Activated T-cell treated with anti-CD3 and anti-CD28 coated beads, Interleukin-2, amount 50 U/mL, for 4 hours (primary cell): ENCODE data around the gene AOAH. TPM values are rescaled to one million over a fixed set of nuclear protein-coding genes. Genes with fewer than 3 reads are reported as not detected.
A peak's percentile ranks its signal among the peaks of the same experiment; 100 is the strongest.
"Not testable (repeated sequence)": the region's sequence is repeated elsewhere in the genome, so short reads cannot be mapped to it uniquely, and the experiment has no call there.

Experiments used
- ATAC-seq, 2 donors: fragments of 200-7000 bp; cut with Tn5 transposase; one replicate each; pipeline ENCODE4 v1.10.0; 2021
- DNase-seq: peaks from one replicate; pipeline ENCODE4 v3.0.0-alpha.2; 2020
- H3K27me3 Mint-ChIP-seq: one replicate; pipeline ENCODE4 v1.8.0; 2021; ENCODE audit warnings: low read depth, mixed read lengths
- H3K36me3 Mint-ChIP-seq: one replicate; pipeline ENCODE4 v1.8.0; 2022; ENCODE audit warnings: mixed read lengths; ENCODE audit not compliant: insufficient read depth
- H3K4me1 Mint-ChIP-seq: one replicate; pipeline ENCODE4 v1.8.0; 2021; ENCODE audit warnings: low read depth, mixed read lengths
- H3K4me3 Mint-ChIP-seq: one replicate; pipeline ENCODE4 v1.8.0; 2021; ENCODE audit warnings: mild to moderate bottlenecking, moderate library complexity, mixed read lengths
- H3K9me3 Mint-ChIP-seq: one replicate; pipeline ENCODE4 v1.8.0; 2021; ENCODE audit warnings: mixed read lengths
- total RNA-seq, 3 donors: library from RNA; stranded (reverse); gene quantifications; one replicate each; pipeline ENCODE4 v1.2.1, GENCODE V29; 2021

AOAH gene
- total RNA-seq, 3 donors from 2014 or later: 5.5 to 14.3 (median 9.6) TPM

- peaks cover 10% of the 10 kb centered on the region for H3K36me3 Mint-ChIP-seq
- H3K4me3 Mint-ChIP-seq: no peak overlapping the region
- DNase-seq (no peak), ATAC-seq (no peak)
- no peaks in the 10 kb centered on the region for H3K27me3 Mint-ChIP-seq
- peaks cover 7% of the 10 kb centered on the region for H3K4me1 Mint-ChIP-seq
- H3K9me3 Mint-ChIP-seq: peaks cover 3% of the 10 kb centered on the region
Observed at GRCh38 chr7:36650320-36650719, 74.0 kb downstream of the AOAH start.

GRCh38 chr7:36649319-36649718 lies 75.0 kb downstream of the AOAH start:
- not testable (repeated sequence) for H3K36me3 Mint-ChIP-seq, H3K9me3 Mint-ChIP-seq, ATAC-seq, H3K27me3 Mint-ChIP-seq, H3K4me3 Mint-ChIP-seq, DNase-seq
- peaks cover 13% of the 10 kb centered on the region for H3K4me1 Mint-ChIP-seq

DNA sequence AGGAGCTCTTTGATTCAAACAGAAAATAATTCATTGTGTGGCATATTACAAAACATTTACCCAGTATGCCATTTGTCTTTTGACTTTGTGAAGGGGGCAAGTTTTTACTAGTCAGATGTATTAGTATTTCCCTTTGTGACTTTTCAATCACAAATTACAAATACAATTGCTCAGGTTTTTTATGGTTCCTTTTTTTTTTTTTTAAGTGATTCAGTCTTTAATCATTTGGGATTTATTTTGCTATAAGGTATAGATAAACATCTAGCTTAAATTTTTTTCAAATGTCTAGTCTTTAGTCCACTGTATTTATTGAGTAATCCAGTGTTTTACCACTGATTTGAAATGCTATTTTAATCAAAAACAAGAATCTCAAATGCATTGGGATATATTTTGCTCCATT lies 75.9 kb downstream of the AOAH start:
- Mint-ChIP-seq H3K27me3 (no peaks in the 10 kb centered on the region), H3K36me3 (peaks cover 4% of the 10 kb centered on the region), H3K4me1 (peaks cover 19% of the 10 kb centered on the region), H3K4me3 (no peak overlapping the region), H3K9me3 (peaks cover 6% of the 10 kb centered on the region)
- no peak for DNase-seq
- ATAC-seq: no peak

GRCh38 chr7:36644625-36645422 lies 79.5 kb downstream of the AOAH start:
- Mint-ChIP-seq H3K9me3 (peaks cover 6% of the 10 kb centered on the region), H3K36me3 (no peaks in the 10 kb centered on the region), H3K4me3 (no peak overlapping the region), H3K27me3 (no peaks in the 10 kb centered on the region), H3K4me1 (peaks cover 41% of the 10 kb centered on the region)
- DNase-seq: no peak
- ATAC-seq: no peak

DNA sequence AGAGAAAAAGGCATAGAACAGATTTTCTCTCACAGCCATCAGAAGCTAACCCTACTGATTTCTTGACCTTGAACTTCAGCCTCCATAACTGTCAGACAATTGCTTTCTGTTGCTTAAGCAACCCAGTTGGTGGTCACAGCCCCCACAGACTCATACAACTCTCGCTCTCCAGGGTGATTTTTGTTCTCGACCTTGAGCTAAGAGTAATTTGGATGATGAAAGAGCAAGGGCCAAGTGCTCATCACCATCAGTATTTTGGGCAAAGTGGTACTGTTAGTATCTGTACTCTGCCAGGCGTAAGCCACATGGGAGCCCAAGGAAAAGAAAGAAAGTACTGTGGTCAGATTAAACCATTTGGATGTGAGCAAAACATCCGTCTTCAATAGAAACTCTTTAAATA lies 81.9 kb downstream of the AOAH start:
- no peak for ATAC-seq
- Mint-ChIP-seq H3K9me3 (peaks cover 3% of the 10 kb centered on the region), H3K4me3 (no peak overlapping the region), H3K4me1 (peaks cover 65% of the 10 kb centered on the region), H3K36me3 (no peaks in the 10 kb centered on the region), H3K27me3 (no peaks in the 10 kb centered on the region)
- DNase-seq: no peak

GRCh38 chr7:36642010-36642409 lies 82.3 kb downstream of the AOAH start:
- H3K9me3 Mint-ChIP-seq: peaks cover 3% of the 10 kb centered on the region
- DNase-seq (no peak), ATAC-seq (no peak)
- no peaks in the 10 kb centered on the region for H3K36me3 Mint-ChIP-seq
- peaks cover 69% of the 10 kb centered on the region for H3K4me1 Mint-ChIP-seq
- H3K4me3 Mint-ChIP-seq: no peak overlapping the region
- H3K27me3 Mint-ChIP-seq: no peaks in the 10 kb centered on the region

DNA sequence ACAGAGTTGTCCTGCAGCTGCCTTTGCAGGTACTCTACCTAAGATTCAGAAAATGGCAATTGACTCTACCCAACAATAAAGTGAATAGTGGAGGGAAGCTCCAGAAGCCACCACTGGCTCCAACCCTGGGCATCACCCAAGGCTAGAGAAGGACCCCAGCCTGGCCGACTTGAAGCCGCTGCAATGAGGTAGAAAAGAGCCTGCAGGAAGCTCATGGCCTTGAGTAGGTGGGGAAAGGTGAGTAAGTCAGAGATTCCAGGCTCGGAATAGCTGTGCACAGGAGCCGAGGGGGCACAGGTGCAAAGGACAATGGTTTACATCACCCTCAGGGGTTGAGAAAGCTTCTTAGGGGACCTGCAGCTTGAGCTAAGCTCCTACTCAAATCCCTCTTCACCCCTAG lies 83.6 kb downstream of the AOAH start:
- DNase-seq (no peak), ATAC-seq (no peak)
- Mint-ChIP-seq H3K4me1 (peaks cover 77% of the 10 kb centered on the region), H3K27me3 (no peaks in the 10 kb centered on the region), H3K4me3 (no peak overlapping the region), H3K36me3 (no peaks in the 10 kb centered on the region), H3K9me3 (peaks cover 3% of the 10 kb centered on the region)

GRCh38 chr7:36639826-36640225 lies 84.5 kb downstream of the AOAH start:
- H3K36me3 Mint-ChIP-seq: no peaks in the 10 kb centered on the region
- H3K9me3 Mint-ChIP-seq: peaks cover 3% of the 10 kb centered on the region
- ATAC-seq: peak; percentile 75 to 77
- H3K27me3 Mint-ChIP-seq: no peaks in the 10 kb centered on the region
- H3K4me3 Mint-ChIP-seq: peak overlapping the region; percentile 46
- H3K4me1 Mint-ChIP-seq: peaks cover 73% of the 10 kb centered on the region
- peak; percentile 9 for DNase-seq

- peaks cover 65% of the 10 kb centered on the region for H3K4me1 Mint-ChIP-seq
- no peak overlapping the region for H3K4me3 Mint-ChIP-seq
- ATAC-seq (peak in 1 of 2 donors; percentile 39), DNase-seq (no peak)
- H3K36me3 Mint-ChIP-seq: no peaks in the 10 kb centered on the region
- no peaks in the 10 kb centered on the region for H3K27me3 Mint-ChIP-seq
- peaks cover under 1% of the 10 kb centered on the region for H3K9me3 Mint-ChIP-seq
Observed at GRCh38 chr7:36638586-36639263, 85.6 kb downstream of the AOAH start.

- H3K36me3 Mint-ChIP-seq: no peaks in the 10 kb centered on the region
Observed at GRCh38 chr7:36638140-36638539, 86.2 kb downstream of the AOAH start.

GRCh38 chr7:36637417-36637816 lies 86.9 kb downstream of the AOAH start:
- peaks cover 58% of the 10 kb centered on the region for H3K4me1 Mint-ChIP-seq
- no peaks in the 10 kb centered on the region for H3K36me3 Mint-ChIP-seq

More at GRCh38 chr7:36638140-36638539, 86.2 kb downstream of the AOAH start:
- DNase-seq (no peak), ATAC-seq (no peak)
- H3K27me3 Mint-ChIP-seq: no peaks in the 10 kb centered on the region
- no peaks in the 10 kb centered on the region for H3K9me3 Mint-ChIP-seq
- H3K4me3 Mint-ChIP-seq: no peak overlapping the region
- peaks cover 60% of the 10 kb centered on the region for H3K4me1 Mint-ChIP-seq

DNA sequence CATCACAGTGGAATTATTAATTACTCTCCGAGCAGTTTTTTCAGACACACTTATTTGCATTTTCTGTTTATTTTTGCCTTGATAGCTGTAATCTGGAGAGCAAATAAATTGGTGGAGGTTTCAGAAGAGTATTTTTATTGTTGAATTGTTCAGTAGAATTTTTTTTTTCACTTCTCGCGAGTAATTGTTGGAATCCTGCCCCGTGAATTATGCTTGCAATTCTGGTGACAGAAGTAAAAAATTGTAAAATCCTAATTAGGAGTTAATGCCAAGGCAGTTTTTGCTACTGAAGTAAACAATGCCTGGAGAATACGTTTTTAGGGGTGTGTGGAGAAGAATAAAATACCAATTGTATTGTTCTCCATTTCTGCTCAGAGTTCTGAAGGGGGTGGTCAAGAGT lies 88.2 kb downstream of the AOAH start:
- Mint-ChIP-seq H3K4me3 (no peak overlapping the region), H3K36me3 (peaks cover 3% of the 10 kb centered on the region), H3K27me3 (no peaks in the 10 kb centered on the region), H3K4me1 (peaks cover 50% of the 10 kb centered on the region), H3K9me3 (no peaks in the 10 kb centered on the region)
- ATAC-seq (no peak), DNase-seq (no peak)

More at GRCh38 chr7:36637417-36637816, 86.9 kb downstream of the AOAH start:
- H3K4me3 Mint-ChIP-seq: no peak overlapping the region
- DNase-seq (no peak), ATAC-seq (no peak)
- H3K27me3 Mint-ChIP-seq: no peaks in the 10 kb centered on the region
- H3K9me3 Mint-ChIP-seq: no peaks in the 10 kb centered on the region

GRCh38 chr7:36635091-36635490 lies 89.2 kb downstream of the AOAH start:
- ATAC-seq (no peak), DNase-seq (no peak)
- no peaks in the 10 kb centered on the region for H3K9me3 Mint-ChIP-seq
- H3K36me3 Mint-ChIP-seq: peaks cover 3% of the 10 kb centered on the region
- peaks cover 42% of the 10 kb centered on the region for H3K4me1 Mint-ChIP-seq
- no peak overlapping the region for H3K4me3 Mint-ChIP-seq
- no peaks in the 10 kb centered on the region for H3K27me3 Mint-ChIP-seq

- DNase-seq (no peak), ATAC-seq (no peak)
- Mint-ChIP-seq H3K36me3 (peaks cover 3% of the 10 kb centered on the region), H3K9me3 (no peaks in the 10 kb centered on the region), H3K27me3 (no peaks in the 10 kb centered on the region), H3K4me3 (no peak overlapping the region), H3K4me1 (peaks cover 24% of the 10 kb centered on the region)
Observed at GRCh38 chr7:36633377-36633776, 90.9 kb downstream of the AOAH start.

DNA sequence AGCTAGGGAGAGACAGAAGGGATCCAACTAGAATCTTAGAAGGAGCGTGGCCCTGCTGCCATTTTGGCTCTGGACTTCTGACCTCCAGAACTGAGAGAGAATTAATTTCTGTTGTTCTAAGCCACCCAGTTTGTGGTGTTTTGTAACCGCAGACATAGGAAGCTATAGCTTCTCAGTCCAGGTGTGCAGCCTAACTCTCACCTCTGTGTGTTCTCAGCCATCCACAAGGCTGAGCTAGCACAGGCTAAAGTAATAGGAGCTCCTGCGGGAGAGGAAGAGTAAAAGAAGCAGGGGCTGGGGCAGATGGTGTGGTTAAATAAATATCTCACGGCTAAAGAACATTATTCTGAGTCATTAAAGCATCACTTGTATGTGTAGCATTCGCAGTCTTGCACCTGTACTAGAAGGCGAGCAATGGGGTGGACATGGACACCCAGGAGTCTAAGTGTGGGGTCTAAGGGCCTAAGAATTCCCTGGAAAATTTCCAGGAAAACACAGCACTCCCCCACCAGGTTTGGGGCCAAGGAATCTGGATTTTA lies 94.1 kb downstream of the AOAH start:
- Mint-ChIP-seq H3K4me1 (no peaks in the 10 kb centered on the region), H3K9me3 (no peaks in the 10 kb centered on the region), H3K36me3 (peaks cover 12% of the 10 kb centered on the region), H3K4me3 (no peak overlapping the region), H3K27me3 (no peaks in the 10 kb centered on the region)
- ATAC-seq (no peak), DNase-seq (no peak)
